ENCODE measurements around the gene EIF5B.

DNA sequence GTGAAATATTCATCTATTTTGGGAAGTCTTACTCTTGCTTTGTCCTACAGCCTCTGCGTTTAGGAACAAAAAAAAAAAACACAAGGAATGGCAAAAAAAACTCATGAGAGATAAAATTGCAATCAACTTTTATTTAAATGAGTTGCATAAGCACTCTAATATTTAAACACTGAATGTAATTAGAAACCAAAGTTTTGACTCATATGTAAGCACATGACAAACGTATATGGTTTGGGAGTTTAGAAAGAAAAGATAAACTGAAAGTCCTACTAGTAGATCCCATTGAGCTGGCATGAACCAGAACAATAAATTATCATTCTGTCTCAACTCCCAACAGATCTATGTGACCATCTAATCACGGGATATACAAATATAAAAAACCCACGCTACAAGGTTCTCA is 107.9 kb downstream of the EIF5B start:
- TF ChIP-seq, protein P1, sequence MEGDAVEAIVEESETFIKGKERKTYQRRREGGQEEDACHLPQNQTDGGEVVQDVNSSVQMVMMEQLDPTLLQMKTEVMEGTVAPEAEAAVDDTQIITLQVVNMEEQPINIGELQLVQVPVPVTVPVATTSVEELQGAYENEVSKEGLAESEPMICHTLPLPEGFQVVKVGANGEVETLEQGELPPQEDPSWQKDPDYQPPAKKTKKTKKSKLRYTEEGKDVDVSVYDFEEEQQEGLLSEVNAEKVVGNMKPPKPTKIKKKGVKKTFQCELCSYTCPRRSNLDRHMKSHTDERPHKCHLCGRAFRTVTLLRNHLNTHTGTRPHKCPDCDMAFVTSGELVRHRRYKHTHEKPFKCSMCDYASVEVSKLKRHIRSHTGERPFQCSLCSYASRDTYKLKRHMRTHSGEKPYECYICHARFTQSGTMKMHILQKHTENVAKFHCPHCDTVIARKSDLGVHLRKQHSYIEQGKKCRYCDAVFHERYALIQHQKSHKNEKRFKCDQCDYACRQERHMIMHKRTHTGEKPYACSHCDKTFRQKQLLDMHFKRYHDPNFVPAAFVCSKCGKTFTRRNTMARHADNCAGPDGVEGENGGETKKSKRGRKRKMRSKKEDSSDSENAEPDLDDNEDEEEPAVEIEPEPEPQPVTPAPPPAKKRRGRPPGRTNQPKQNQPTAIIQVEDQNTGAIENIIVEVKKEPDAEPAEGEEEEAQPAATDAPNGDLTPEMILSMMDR (IDR thresholded peaks at IDR 0.05; ENCODE audit: poor library complexity, severe bottlenecking), result no peak
- no peak for TF ChIP-seq POLR2AphosphoS5 (IDR thresholded peaks at IDR 0.05)
